Measurements from ENCODE around the gene RASGRF2.

- TF ChIP-seq CTCF (conservative IDR thresholded peaks at IDR 0.05; ENCODE audit: low read length) (no peak), EZH2phosphoT487 (IDR thresholded peaks at IDR 0.05; ENCODE audit: borderline replicate concordance, low read depth, low read length) (no peak)
These were observed 252.1 kb downstream of the RASGRF2 start for GRCh38 chr5:81212211-81212751.
